Measurements from ENCODE around the gene FARS2. TPM values are rescaled to one million over a fixed set of nuclear protein-coding genes. Genes with fewer than 3 reads are reported as not detected.

The FARS2 gene
- total RNA-seq, 2 donors from 2014 or later: 23.9 to 26.0 TPM

DNA sequence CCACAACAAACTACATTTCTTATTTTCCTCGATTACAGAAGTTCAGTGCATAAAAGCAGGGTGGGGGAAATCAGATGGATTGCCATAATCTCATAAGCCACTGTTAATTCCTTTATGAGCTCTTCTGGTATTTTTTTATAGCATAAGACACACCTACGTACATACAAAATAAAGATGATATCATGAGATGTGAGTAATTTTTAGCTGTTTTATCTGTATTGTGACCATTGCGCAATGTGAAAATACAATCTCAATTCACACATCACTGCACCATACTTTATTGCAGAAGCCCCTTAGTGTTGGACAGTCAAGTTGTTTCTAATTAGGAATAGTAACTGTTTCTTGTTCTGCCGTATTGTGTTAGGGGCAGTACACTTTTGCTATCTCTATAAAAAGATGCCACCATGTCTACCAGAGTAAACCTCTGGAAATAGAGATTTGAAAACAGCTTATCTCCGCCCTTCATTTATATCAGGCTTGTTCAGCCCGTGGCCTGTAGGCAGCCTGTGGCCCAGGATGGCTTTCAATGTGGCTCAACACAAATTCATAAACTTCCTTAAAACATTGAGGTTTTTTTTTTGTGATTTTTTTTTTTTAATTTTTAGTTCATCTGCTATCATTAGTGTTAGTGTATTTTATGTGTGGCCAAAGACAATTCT, 90.4 kb downstream of the FARS2 start:
- Mint-ChIP-seq H3K9me3 (no peaks in the 10 kb centered on the region), H3K27me3 (ENCODE audit: low read depth) (no peaks in the 10 kb centered on the region), H3K27ac (no peak overlapping the region), H3K36me3 (ENCODE audit: insufficient read depth in 2 of 2) (peaks cover 0 to 13% of the 10 kb centered on the region in 2 donors), H3K4me1 (ENCODE audit: low read depth) (peaks cover 21% of the 10 kb centered on the region), H3K4me3 (no peak overlapping the region)
- DNase-seq: no peak
- no peak for ATAC-seq (replicated peaks in 1 of 2)

DNA sequence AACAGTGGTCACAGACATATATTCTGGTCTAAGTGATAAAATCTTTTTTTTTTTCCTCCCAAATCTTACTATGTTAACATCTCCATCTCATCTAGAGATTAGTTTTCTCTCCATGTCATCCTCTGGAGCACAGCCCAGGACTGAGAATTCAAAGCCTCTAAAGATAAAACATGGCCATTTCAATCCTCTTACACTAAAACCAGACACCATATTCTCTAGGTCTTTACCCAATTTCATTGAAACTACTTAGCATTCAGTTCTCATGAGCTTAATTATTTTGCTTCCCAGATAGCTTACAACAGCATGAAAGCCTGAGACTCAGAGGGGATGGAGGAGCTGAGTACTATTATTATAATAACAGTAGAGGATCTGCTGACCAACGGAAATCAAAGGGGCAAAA, 92.7 kb downstream of the FARS2 start:
- no peak for DNase-seq
- Mint-ChIP-seq H3K27ac (no peak overlapping the region), H3K27me3 (ENCODE audit: low read depth) (no peaks in the 10 kb centered on the region), H3K4me1 (ENCODE audit: low read depth) (peaks cover 17% of the 10 kb centered on the region), H3K4me3 (no peak overlapping the region), H3K36me3 (ENCODE audit: insufficient read depth in 2 of 2) (peaks cover 0 to 2% of the 10 kb centered on the region in 2 donors), H3K9me3 (no peaks in the 10 kb centered on the region)
- no peak for ATAC-seq (replicated peaks in 1 of 2)

DNA sequence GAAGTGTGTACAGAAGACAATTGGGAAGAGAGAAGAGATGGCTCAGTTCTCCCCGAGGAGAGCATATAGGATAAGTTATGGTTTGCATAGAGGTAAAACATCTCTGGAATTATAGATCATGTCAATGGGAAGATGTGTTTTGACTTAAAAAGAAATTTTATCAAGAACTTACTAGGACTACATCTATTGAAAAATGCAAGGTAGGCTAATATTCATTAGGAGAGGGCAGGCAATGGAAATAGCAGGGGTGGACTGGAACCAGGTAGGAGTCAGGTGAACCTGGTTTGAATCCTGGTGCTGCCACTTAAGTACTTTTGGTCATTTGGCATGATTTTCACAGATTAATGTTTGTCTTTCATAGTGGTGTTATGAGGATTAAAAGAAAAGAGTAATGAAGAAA, 96.2 kb downstream of the FARS2 start:
- no peaks in the 10 kb centered on the region for H3K27me3 Mint-ChIP-seq (ENCODE audit: low read depth)
- no peaks in the 10 kb centered on the region for H3K36me3 Mint-ChIP-seq (ENCODE audit: insufficient read depth in 2 of 2)
- H3K4me1 Mint-ChIP-seq (ENCODE audit: low read depth): peaks cover 17% of the 10 kb centered on the region
- no peak overlapping the region for H3K27ac Mint-ChIP-seq
- DNase-seq (no peak), ATAC-seq (replicated peaks in 1 of 2) (no peak)
- H3K9me3 Mint-ChIP-seq: no peaks in the 10 kb centered on the region
- no peak overlapping the region for H3K4me3 Mint-ChIP-seq

DNA sequence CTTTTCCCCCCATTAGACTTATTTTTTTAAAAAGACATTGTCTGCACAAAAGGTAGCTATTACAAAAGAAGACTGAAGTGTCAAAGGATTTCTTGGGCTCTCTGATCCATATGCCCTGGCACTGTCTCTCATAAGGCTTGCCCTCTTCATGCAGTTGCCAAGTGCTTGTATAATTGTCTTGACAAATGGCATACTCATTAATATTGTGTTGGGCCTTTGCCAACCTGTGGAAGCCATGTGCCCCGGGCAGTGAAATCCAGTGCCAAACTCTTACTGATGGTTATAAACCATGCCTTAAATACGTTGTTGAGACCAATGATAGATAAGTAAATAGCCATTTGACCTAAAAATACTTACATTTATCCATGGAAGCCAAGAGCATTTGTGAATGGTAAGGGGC, 98.1 kb downstream of the FARS2 start:
- DNase-seq: no peak
- no peak for ATAC-seq (replicated peaks in 1 of 2)

DNA sequence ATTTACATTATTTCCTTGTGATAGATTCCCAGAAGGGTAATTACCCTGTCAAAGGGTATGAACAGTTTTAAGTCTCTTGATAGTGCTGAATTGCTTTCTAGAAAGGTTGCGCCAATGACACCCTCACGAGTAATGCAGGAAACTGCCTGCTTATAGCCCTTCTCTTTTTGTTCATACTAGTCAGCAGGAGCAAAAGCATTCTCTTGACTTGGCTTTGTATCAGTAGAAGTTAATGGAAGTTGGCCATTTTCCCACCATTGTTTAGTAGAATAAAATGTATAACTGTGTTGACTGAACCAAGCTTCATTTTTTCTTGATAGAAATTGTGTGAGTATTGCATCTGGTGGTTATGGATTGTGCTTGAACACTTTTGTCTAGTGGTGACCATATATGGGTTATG, 100.1 kb downstream of the FARS2 start:
- ATAC-seq (replicated peaks in 1 of 2) (no peak), DNase-seq (no peak)
- no peak overlapping the region for H3K4me3 Mint-ChIP-seq
- no peaks in the 10 kb centered on the region for H3K36me3 Mint-ChIP-seq (ENCODE audit: insufficient read depth in 2 of 2)
- no peaks in the 10 kb centered on the region for H3K9me3 Mint-ChIP-seq
- H3K27me3 Mint-ChIP-seq (ENCODE audit: low read depth): no peaks in the 10 kb centered on the region
- H3K4me1 Mint-ChIP-seq (ENCODE audit: low read depth): peaks cover 4% of the 10 kb centered on the region
- H3K27ac Mint-ChIP-seq: no peak overlapping the region

More for the DNA sequence above, 98.1 kb downstream of the FARS2 start:
- no peak overlapping the region for H3K4me3 Mint-ChIP-seq
- H3K27ac Mint-ChIP-seq: no peak overlapping the region
- H3K36me3 Mint-ChIP-seq (ENCODE audit: insufficient read depth in 2 of 2): no peaks in the 10 kb centered on the region
- H3K9me3 Mint-ChIP-seq: no peaks in the 10 kb centered on the region
- no peaks in the 10 kb centered on the region for H3K27me3 Mint-ChIP-seq (ENCODE audit: low read depth)
- peaks cover 6% of the 10 kb centered on the region for H3K4me1 Mint-ChIP-seq (ENCODE audit: low read depth)

DNA sequence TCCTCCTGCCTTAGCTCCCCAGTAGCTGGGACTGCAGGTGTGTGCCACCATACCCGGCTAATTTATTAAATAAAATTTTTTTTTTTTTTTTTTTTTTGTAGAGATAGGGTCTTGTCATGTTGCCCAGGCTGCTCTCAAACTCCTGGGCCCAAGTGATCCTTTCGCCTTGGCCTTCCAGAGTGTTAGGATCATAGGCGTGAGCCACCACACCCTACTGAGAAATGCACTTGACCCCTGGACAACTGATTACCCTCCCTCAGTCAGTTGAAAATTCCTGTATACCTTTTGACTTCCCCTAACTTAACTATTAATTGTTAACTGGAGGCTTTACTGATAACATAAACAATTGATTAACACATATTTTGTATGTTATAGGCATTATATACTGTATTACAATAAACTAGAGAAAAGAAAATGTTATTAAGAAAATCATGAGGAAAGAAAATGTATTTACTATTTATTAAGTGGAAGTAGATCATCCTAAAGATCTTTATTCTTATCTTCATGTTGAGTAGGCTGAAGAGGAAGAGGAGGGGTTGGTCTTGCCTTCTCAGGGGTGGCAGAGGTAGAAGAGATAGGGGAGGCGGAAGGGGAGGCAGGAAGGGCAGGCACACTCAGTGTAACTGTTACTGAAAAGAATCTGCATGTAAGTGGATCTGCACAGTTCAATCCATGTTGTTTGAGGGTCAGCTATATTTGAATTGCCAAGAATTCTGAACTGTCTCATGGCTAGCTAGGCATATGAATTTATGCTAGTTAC, 104.3 kb downstream of the FARS2 start:
- DNase-seq (no peak), ATAC-seq (replicated peaks in 1 of 2) (no peak)
- Mint-ChIP-seq H3K27me3 (ENCODE audit: low read depth) (no peaks in the 10 kb centered on the region), H3K36me3 (ENCODE audit: insufficient read depth in 2 of 2) (peaks cover 0 to 2% of the 10 kb centered on the region in 2 donors), H3K27ac (no peak overlapping the region), H3K4me3 (no peak overlapping the region), H3K9me3 (no peaks in the 10 kb centered on the region), H3K4me1 (ENCODE audit: low read depth) (peaks cover 8% of the 10 kb centered on the region)

DNA sequence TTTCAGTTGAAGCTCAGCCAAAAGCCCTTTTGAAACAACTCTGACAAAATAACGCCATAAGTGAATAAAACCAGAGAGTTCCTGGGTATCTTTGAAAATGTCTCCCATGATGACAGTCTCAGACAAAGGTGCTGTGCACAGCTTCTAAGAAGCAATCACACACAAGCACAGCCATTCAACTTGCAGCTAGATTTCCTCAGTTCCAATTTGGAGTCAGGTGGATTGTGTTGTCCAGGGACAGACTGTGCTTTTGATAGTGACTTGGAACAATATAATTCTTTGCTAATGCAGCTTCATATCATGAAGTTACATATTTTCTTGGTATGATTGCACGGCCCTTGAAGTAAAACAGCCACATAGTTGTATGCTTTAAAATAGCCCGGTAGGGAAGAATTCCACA, 105.6 kb downstream of the FARS2 start:
- H3K27ac Mint-ChIP-seq: no peak overlapping the region
- ATAC-seq (replicated peaks in 1 of 2): no peak
- H3K4me3 Mint-ChIP-seq: no peak overlapping the region
- DNase-seq: no peak
- no peaks in the 10 kb centered on the region for H3K27me3 Mint-ChIP-seq (ENCODE audit: low read depth)
- H3K4me1 Mint-ChIP-seq (ENCODE audit: low read depth): peaks cover 8% of the 10 kb centered on the region
- H3K36me3 Mint-ChIP-seq (ENCODE audit: insufficient read depth in 2 of 2): peaks cover 0 to 2% of the 10 kb centered on the region in 2 donors
- no peaks in the 10 kb centered on the region for H3K9me3 Mint-ChIP-seq

DNA sequence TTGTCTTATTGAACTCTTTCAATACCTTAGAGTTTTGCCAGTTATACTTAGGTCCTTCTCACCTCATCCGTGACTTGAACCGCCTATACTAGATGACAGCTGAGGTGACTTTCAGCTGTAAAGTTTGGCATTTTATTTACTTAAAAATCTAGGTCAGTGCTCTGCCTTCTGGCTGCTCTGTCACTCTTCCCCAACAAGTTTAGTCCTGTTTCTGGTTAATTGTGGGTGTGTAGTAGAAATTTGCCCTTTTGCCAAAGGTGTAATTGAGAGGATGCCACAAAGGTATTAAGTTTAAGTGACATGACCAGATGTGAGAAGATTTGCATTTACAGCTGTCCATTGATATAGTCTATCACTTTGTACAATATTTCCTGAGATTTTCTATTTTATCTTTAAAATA, 106.2 kb downstream of the FARS2 start:
- Mint-ChIP-seq H3K4me1 (ENCODE audit: low read depth) (peaks cover 8% of the 10 kb centered on the region), H3K27ac (no peak overlapping the region), H3K36me3 (ENCODE audit: insufficient read depth in 2 of 2) (peaks cover 0 to 2% of the 10 kb centered on the region in 2 donors), H3K27me3 (ENCODE audit: low read depth) (no peaks in the 10 kb centered on the region), H3K4me3 (no peak overlapping the region), H3K9me3 (no peaks in the 10 kb centered on the region)
- ATAC-seq (replicated peaks in 1 of 2) (no peak), DNase-seq (no peak)

DNA sequence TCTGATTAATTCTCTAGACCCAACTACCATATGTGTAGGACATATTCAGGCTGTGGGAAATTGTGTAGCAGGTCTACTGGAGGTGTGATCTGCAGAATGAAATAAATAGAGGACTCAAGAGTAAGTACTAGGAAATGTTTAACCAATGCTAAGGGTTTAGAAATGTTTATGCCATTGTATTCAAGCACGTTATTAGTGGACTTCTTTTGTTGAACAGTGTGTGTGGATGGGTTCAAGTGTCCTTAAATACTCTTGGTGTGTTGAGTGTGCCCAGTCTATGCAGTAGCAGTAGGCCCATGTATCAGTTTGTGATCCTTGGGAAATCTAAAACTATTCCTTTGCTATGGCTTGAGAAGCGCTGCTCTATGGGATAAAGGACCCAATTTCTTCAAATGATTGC, 112.1 kb downstream of the FARS2 start:
- Mint-ChIP-seq H3K27me3 (ENCODE audit: low read depth) (no peaks in the 10 kb centered on the region), H3K4me3 (no peak overlapping the region), H3K9me3 (no peaks in the 10 kb centered on the region), H3K4me1 (ENCODE audit: low read depth) (no peaks in the 10 kb centered on the region), H3K36me3 (ENCODE audit: insufficient read depth in 2 of 2) (peaks cover 0 to 2% of the 10 kb centered on the region in 2 donors), H3K27ac (no peak overlapping the region)
- DNase-seq: no peak
- ATAC-seq (replicated peaks in 1 of 2): no peak

DNA sequence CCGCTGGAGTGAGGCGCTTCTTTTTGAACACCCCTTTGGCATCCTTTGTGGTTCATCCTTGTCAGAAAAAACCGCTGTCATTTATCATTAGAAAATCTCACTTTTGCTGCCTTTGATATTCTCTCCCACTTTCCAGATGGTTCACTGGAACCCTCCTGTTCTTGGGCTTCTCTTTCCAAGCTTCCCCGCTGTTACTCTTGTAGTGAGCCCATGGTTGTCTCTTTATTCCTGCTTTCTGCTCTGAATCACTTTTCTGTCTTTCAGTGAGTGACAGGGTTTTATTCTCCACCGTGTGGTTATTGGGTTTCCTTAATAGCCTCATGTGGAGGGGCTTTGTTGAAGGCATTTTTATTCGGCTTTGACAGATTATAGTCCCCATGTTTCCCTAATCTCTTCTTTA, 117.0 kb downstream of the FARS2 start:
- Mint-ChIP-seq H3K27me3 (ENCODE audit: low read depth) (no peaks in the 10 kb centered on the region), H3K27ac (no peak overlapping the region), H3K4me1 (ENCODE audit: low read depth) (peaks cover 7% of the 10 kb centered on the region), H3K4me3 (no peak overlapping the region), H3K36me3 (ENCODE audit: insufficient read depth in 2 of 2) (no peaks in the 10 kb centered on the region), H3K9me3 (no peaks in the 10 kb centered on the region)
- no peak for DNase-seq
- ATAC-seq (replicated peaks in 1 of 2): no peak

DNA sequence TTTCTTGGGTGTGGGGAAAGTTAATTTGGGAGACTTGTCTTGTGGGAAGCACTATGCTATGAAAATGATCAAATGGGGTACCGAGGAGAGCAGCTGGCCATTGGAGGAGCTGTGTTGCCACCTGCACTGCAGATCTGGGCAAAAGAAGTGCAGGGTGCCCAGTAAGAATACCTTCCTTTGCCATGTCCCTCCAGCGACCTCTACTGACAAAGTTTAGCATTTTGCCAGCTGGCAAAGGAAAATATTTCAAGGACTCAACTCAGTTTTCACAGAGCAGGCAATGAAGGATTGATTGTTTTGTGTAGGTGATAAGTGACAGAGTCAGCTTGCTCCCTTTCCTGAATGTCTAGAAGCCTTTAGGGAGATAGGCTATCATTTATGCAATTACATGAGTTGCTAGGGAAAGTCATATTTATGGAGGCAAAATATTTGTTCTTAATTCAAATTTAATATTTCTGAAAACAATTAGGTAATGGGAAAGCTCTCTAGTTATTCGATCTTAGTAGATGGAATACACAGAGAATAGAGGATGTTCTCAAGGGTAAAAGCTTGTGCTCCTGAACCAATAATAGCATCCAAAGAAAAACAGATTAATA, 118.4 kb downstream of the FARS2 start:
- DNase-seq (peak; percentile 41 to 46), ATAC-seq (replicated peaks in 1 of 2) (peak; percentile 46 to 51)
- Mint-ChIP-seq H3K4me1 (ENCODE audit: low read depth) (peaks cover 7% of the 10 kb centered on the region), H3K27ac (no peak overlapping the region), H3K36me3 (ENCODE audit: insufficient read depth in 2 of 2) (no peaks in the 10 kb centered on the region), H3K9me3 (no peaks in the 10 kb centered on the region), H3K4me3 (no peak overlapping the region), H3K27me3 (ENCODE audit: low read depth) (no peaks in the 10 kb centered on the region)

DNA sequence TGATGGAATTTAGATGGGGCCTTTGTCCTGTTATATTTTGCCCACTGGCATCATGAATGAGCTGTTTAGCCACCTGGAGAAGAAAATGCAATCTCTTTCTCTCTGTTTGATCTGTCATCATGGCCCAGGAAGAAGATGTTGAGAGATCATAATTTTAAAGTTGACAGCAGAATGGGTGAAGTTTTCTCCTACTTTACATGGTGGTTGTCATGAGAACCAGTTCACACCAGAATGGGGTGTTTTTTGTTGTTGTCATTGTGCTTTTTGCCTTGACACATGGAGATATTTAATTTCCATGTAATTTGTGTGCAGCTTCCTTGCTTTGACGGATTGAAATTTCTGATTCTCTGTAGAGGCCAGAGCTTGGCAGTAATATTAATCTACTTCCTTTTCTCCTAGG, 122.5 kb downstream of the FARS2 start:
- Mint-ChIP-seq H3K4me3 (no peak overlapping the region), H3K4me1 (ENCODE audit: low read depth) (peaks cover 7% of the 10 kb centered on the region), H3K36me3 (ENCODE audit: insufficient read depth in 2 of 2) (no peaks in the 10 kb centered on the region), H3K27me3 (ENCODE audit: low read depth) (no peaks in the 10 kb centered on the region), H3K27ac (peak overlapping the region; percentile 5), H3K9me3 (no peaks in the 10 kb centered on the region)
- ATAC-seq (replicated peaks in 1 of 2): no peak
- DNase-seq: no peak

DNA sequence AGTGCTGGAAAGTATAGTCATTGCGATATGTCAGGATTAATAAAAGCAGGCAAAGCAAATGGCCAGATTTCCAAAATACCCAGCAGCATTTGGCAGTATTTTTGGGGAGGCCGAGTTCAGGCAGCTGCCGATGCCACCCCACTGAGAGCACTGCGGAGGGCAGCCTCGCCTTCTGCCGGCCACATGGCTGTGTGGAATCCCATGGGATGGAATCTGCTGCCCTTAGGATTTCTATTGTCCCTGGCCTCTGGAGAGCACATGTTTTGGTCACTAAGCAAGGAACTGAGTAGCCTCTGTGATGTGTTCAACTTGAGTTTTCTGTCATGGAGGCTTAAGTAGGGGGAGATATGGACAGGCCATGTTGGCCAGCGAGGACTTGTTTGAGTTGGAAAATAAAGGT, 123.0 kb downstream of the FARS2 start:
- H3K27me3 Mint-ChIP-seq (ENCODE audit: low read depth): no peaks in the 10 kb centered on the region
- DNase-seq: no peak
- ATAC-seq (replicated peaks in 1 of 2): no peak
- no peak overlapping the region for H3K27ac Mint-ChIP-seq
- peaks cover 7% of the 10 kb centered on the region for H3K4me1 Mint-ChIP-seq (ENCODE audit: low read depth)
- no peaks in the 10 kb centered on the region for H3K36me3 Mint-ChIP-seq (ENCODE audit: insufficient read depth in 2 of 2)
- H3K9me3 Mint-ChIP-seq: no peaks in the 10 kb centered on the region
- H3K4me3 Mint-ChIP-seq: no peak overlapping the region
